Skeletal muscle satellite cell (primary cell): ENCODE results near the gene SPESP1.

Source experiments
- H3K27me3 ChIP-seq: 2 replicates; pipeline ENCODE4 v1.7.0; 2013; ENCODE audit warnings: low read length; ENCODE audit not compliant: control insufficient read depth, insufficient read depth
- H3K36me3 ChIP-seq: 2 replicates; pipeline ENCODE4 v1.7.0; 2013; ENCODE audit warnings: mild to moderate bottlenecking, control low read depth, low read length; ENCODE audit not compliant: insufficient read depth
- H3K4me1 ChIP-seq: 2 replicates; pipeline ENCODE4 v1.7.0; 2013; ENCODE audit warnings: low read length; ENCODE audit not compliant: control insufficient read depth, insufficient read depth
- H3K4me2 ChIP-seq: 2 replicates; pipeline ENCODE4 v1.7.0; 2013; ENCODE audit warnings: mild to moderate bottlenecking, low read length
- H3K4me3 ChIP-seq: 2 replicates; pipeline ENCODE4 v1.7.0; 2013; ENCODE audit warnings: low read length
- H3K9ac ChIP-seq: 2 replicates; pipeline ENCODE4 v1.7.0; 2013; ENCODE audit warnings: mild to moderate bottlenecking, low read depth, low read length, moderate library complexity
- H3K9me3 ChIP-seq: replicated peaks from 2 replicates; pipeline ENCODE4 v1.7.0; 2013; ENCODE audit warnings: mild to moderate bottlenecking, control low read depth, low read length

SPESP1 gene

DNA sequence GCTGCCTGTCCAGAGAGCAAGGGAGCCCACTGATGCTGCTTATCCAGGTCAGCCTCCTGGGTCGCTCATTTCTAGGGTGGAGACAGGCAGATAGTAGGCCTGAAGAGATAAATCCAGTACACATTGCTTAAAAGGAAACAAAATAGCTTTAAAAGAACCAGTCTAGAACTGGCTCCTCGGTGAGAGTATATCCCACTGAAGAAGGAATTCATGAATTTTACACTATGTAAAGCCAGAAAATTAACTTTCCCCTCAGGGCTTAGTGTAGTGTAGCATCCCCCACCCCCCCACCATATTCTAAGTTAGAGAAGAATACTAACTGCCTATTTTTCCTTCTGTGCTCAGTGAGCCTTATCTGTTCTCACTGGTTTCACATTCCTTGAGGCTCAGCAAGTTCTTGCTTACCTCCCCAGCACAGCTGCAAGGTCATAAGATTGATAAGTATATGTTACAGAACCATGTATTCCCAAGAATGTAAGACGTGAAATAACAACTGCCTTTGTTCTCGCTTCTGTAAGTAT is 53.7 kb downstream of the SPESP1 start:
- Histone ChIP-seq H3K36me3 (no peaks in the 10 kb centered on the region), H3K4me1 (no peaks in the 10 kb centered on the region), H3K9me3 (no peaks in the 10 kb centered on the region), H3K27me3 (peaks cover 65% of the 10 kb centered on the region), H3K4me3 (no peak overlapping the region), H3K9ac (no peak overlapping the region), H3K4me2 (no peak overlapping the region)

DNA sequence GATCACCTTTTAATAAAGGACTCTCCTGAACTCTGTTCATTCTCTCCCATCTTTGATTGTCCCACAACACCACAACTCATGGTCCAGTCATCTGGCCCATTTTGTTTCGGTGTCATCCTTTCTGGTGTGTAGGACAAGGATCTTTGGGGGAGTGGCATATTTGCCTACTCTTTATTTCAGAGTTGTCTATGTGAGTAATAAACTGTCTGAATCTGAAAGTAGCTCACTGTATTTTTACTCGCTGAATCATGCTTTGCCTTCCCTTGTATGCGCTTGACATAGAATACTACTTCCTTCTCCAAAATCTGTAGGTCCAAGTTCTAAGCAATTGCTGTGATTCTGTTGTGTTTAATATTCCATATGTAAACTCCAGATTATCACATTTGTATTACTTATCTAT is 54.3 kb downstream of the SPESP1 start:
- Histone ChIP-seq H3K36me3 (no peaks in the 10 kb centered on the region), H3K4me1 (no peaks in the 10 kb centered on the region), H3K4me2 (no peak overlapping the region), H3K9ac (no peak overlapping the region), H3K27me3 (peaks cover 65% of the 10 kb centered on the region), H3K4me3 (no peak overlapping the region), H3K9me3 (no peaks in the 10 kb centered on the region)

DNA sequence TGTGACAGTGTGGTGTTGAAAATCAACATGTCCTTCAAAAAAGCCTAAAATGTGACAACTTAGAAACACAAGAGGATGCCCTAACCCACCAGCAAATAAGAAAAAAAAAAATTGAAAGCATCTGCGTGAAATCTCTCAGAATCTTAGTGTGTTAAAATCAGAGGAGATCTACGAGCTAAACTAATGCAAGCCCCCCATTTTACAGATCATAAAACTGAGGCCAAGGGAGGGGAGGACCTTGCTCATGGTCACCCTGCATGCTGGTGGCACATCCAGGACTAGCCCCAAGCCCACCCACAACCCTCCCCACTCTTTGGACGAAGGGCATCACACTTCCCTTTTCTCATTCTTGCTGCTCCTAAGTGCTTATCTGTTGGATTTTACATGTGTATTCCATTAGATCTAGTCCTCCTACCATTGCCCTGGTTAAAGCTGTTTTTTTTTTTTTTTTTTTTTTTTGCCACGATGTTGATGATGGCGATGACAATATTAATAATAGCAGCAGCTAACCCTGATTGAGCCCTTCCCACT is 55.1 kb downstream of the SPESP1 start:
- no peak overlapping the region for H3K4me3 ChIP-seq
- no peaks in the 10 kb centered on the region for H3K4me1 ChIP-seq
- H3K9me3 ChIP-seq = no peaks in the 10 kb centered on the region
- H3K36me3 ChIP-seq = no peaks in the 10 kb centered on the region
- no peak overlapping the region for H3K4me2 ChIP-seq
- no peak overlapping the region for H3K9ac ChIP-seq
- H3K27me3 ChIP-seq = peaks cover 62% of the 10 kb centered on the region

DNA sequence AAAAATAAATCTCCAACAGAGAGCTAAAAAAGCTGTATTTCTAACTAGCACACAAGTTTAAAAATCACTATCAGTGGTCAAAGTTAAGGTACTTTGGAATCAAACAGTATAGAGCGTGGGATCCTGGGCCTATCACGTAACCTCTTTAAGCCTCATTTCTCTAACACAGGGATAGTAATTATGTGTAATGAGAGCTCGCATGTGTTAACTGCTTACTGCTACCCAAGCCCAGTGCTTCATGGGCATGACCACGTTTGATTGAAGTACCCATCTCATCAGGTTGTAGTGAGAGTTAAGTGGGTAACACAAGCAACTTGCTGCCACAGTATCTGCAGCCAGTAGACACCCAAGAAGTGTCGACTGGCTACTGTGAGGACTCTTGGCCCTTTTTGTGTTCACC is 56.0 kb downstream of the SPESP1 start:
- H3K4me1 ChIP-seq = no peaks in the 10 kb centered on the region
- no peaks in the 10 kb centered on the region for H3K36me3 ChIP-seq
- no peak overlapping the region for H3K4me2 ChIP-seq
- H3K27me3 ChIP-seq = peaks cover 60% of the 10 kb centered on the region
- no peak overlapping the region for H3K4me3 ChIP-seq
- H3K9me3 ChIP-seq = no peaks in the 10 kb centered on the region
- no peak overlapping the region for H3K9ac ChIP-seq

DNA sequence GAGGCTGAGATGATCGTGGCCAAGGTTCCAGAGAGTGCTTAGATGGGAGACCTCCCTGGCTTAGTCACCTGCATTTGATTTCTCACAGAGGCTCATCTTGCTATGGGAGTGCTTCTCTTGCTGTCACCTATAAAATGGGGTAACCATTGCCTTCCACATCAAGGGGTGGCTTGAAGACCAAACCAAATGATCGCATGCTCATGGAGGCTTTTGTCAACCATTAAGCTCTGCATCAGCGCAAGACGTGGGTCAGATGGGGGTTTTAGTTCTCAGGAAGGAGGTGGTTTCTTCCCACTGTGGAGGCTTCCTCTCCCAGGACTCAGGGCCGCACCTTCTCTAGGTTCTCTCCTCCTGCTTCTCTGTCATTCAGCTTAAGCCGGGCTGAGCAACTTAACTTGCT is 56.8 kb downstream of the SPESP1 start:
- Histone ChIP-seq H3K36me3 (no peaks in the 10 kb centered on the region), H3K27me3 (peaks cover 54% of the 10 kb centered on the region), H3K9ac (no peak overlapping the region), H3K4me3 (no peak overlapping the region), H3K4me1 (no peaks in the 10 kb centered on the region), H3K9me3 (no peaks in the 10 kb centered on the region), H3K4me2 (no peak overlapping the region)

DNA sequence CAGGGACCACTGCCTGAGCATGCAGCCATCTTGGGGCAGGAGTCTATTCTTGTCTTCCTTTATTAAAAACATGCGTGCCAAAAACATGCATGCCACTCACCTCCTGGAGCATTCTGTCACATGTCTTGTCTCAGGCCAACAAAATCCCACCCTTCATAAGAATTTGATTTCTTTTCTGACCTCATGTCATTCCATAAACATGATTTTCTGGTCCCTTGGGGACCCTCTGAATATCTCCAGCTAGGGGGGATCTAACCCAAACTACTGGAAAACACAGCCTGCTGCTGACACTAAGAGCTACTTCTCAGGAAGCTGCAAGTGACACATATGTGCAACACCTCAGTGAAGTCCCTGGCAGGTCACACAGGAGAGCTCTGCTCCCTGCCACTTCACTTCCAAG is 57.4 kb downstream of the SPESP1 start:
- no peak overlapping the region for H3K4me2 ChIP-seq
- no peaks in the 10 kb centered on the region for H3K36me3 ChIP-seq
- H3K27me3 ChIP-seq = peaks cover 54% of the 10 kb centered on the region
- no peak overlapping the region for H3K4me3 ChIP-seq
- H3K9me3 ChIP-seq = no peaks in the 10 kb centered on the region
- H3K9ac ChIP-seq = no peak overlapping the region
- no peaks in the 10 kb centered on the region for H3K4me1 ChIP-seq

DNA sequence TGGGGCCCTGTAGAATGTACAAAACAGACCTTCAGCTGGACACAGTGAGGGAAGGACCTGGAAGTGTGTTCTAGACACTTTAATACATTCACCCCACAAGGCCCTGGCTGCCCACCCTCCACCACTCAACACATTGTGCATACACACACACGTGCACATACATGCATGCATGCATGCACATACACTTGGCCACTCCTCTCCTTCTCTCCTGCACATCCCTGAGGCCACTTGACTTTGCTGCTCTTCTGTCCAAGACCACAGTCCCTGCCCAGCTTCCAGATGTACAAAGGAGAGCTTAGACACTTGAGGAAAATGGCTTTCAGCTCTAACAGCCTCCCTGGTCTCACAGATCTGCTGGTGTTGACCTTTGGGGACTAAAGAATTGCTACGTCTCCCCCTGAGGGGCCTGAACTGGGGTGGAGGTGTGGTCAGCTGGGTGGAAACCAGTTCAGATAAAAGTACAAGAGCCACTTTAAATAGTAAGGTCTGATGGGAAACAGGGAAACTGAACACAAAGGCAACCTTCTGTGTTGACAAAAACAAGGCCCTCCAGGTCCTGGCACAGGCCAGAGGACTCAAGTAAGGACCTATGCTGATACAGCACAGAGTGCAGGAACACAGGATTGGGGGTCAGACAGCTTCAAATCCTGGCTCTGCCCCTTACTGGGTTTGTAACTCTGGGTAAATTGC is 59.4 kb downstream of the SPESP1 start:
- Histone ChIP-seq H3K9me3 (no peaks in the 10 kb centered on the region), H3K4me1 (peaks cover 13% of the 10 kb centered on the region), H3K27me3 (peaks cover 36% of the 10 kb centered on the region), H3K4me2 (no peak overlapping the region), H3K4me3 (no peak overlapping the region), H3K36me3 (no peaks in the 10 kb centered on the region), H3K9ac (no peak overlapping the region)

DNA sequence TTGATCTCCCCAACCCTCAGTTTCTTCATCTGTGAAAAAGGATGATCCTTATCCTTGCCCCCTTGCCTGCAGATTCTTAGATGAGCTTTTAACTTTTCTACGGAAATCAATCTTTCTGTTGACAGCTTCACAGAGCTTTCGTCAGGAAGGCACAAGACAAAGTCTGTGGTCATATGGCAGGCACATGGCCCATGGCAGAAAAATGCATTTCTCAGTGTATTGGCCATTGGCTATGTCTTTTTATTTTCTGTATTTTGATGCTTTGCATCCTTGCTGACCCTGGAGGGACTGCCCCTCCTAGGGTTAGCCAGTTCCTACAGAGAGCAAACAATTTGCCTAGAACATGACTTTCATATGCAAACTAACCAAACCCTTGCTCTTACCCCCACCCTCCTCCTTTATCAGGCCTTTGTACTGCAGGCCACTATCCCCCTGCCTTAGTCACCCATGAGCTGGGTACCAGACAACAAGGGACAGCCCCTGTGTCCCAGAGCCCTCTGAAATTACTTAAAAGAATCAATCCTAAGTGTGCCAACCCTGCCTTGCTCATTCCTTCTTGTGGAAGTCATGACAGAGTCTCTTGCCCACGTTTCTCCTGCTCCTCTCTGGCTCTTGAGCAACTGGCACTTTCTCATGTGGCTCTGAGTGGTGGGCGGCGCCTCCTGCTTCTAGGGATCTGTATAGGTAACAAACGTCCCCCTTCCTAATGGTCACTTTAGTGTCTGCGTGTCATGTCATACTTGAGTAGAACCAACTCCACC is 60.1 kb downstream of the SPESP1 start:
- H3K27me3 ChIP-seq = peaks cover 36% of the 10 kb centered on the region
- H3K4me1 ChIP-seq = peaks cover 21% of the 10 kb centered on the region
- H3K9ac ChIP-seq = no peak overlapping the region
- H3K4me2 ChIP-seq = no peak overlapping the region
- no peaks in the 10 kb centered on the region for H3K9me3 ChIP-seq
- no peak overlapping the region for H3K4me3 ChIP-seq
- H3K36me3 ChIP-seq = no peaks in the 10 kb centered on the region

DNA sequence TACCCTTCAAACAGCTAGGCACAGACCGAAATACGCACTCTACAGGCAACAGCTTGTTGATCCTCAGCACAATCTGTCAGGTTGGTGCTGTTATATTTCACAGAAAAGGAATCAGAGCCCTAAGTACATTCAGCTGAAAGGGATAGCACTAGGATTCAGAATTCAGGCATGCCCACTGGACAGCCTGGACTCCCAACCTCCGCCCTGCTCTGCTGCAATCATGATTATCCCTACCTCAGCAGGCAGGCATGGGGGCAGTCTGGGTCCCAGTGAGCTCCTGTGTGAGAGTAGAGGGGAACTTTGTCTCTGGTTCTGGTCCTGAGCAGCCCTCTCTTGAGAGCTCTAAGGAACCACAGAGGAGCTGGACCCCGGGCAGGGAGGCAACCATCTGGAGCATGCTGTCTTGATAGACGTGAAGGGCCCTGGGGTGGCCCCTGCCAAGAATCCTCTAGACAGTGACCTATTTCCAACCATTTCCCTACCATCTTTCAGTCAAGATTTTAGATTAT is 60.7 kb downstream of the SPESP1 start:
- peaks cover 32% of the 10 kb centered on the region for H3K27me3 ChIP-seq
- H3K9ac ChIP-seq = no peak overlapping the region
- H3K36me3 ChIP-seq = no peaks in the 10 kb centered on the region
- H3K4me1 ChIP-seq = peaks cover 25% of the 10 kb centered on the region
- H3K4me3 ChIP-seq = no peak overlapping the region
- H3K4me2 ChIP-seq = no peak overlapping the region
- no peaks in the 10 kb centered on the region for H3K9me3 ChIP-seq

DNA sequence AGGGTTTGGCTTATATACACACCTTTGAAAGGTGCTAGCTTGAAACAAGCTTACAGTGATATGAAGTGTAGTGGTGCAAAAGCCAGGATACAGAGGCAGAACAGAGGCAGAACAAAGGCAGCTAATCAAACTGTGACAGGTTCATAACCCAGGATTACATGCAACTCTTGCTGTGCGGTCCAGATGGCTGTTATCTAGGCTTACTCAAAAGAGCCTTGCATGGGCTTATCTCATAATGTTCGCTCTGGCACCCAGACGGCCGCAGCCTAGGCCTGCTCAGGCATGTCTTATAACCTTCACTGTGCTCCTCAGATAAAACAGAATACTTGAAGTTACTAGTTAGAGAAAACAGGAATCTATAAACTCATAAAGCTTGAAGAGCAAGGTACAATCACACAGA is 61.4 kb downstream of the SPESP1 start:
- Histone ChIP-seq H3K4me2 (no peak overlapping the region), H3K27me3 (peaks cover 25% of the 10 kb centered on the region), H3K4me1 (peaks cover 25% of the 10 kb centered on the region), H3K9ac (no peak overlapping the region), H3K9me3 (no peaks in the 10 kb centered on the region), H3K4me3 (no peak overlapping the region), H3K36me3 (no peaks in the 10 kb centered on the region)

DNA sequence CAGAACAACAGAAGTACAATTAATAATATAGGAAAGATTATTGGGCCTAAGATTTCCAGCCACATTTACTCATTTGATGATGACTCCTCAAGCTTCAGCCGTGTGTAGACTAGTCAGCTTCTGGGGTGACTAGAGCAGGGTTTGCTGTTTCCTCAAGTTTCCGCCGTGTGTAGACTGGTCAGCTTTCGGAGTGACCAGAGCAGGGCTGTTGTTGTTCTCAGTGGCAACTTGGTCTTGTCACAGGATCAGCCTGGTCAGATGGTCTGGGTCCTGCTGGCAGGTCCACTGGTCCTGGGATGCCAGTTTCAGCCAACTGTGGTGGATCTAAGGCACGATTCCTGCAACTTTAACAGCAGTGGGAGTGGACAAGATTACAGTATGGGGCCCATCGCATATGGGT is 62.4 kb downstream of the SPESP1 start:
- Histone ChIP-seq H3K9ac (no peak overlapping the region), H3K4me1 (peaks cover 25% of the 10 kb centered on the region), H3K4me2 (no peak overlapping the region), H3K9me3 (no peaks in the 10 kb centered on the region), H3K36me3 (no peaks in the 10 kb centered on the region), H3K4me3 (no peak overlapping the region), H3K27me3 (peaks cover 20% of the 10 kb centered on the region)
